A673 (cell line): Measurements from ENCODE around the gene CBX7. TPM values are rescaled to one million over a fixed set of nuclear protein-coding genes. Genes with fewer than 3 reads are reported as not detected.

Source experiments
- BruUV-seq: library from RNA; stranded (reverse); fragments of 400-500 nt; replicated peaks from 2 replicates; lab custom pipeline; 2021; lab: Mats Ljungman, UMichigan
- CTCF ChIA-PET: fragments of 300-600 bp; sonication (Branson Sonifier 250); formaldehyde crosslinking; loops from one replicate; lab custom pipeline; 2022; ENCODE audit warnings: antibody characterized with exemption; lab: Charles Lee
- POLR2A ChIA-PET: fragments of 300-600 bp; sonication (Branson Sonifier 250); formaldehyde crosslinking; loops from one replicate; lab custom pipeline; 2022; ENCODE audit warnings: antibody characterized with exemption; ENCODE audit not compliant: low non-redundant PET; lab: Charles Lee
- DNase-seq: peaks from one replicate; pipeline ENCODE4 v3.0.0-alpha.2; 2015; ENCODE audit warnings: low spot score
- H3K27ac ChIP-seq: fragments of 200-600 bp; sonication (generic); 2 replicates; pipeline ENCODE4 v1.5.1; 2016; ENCODE audit warnings: mixed run types, low read depth, mild to moderate bottlenecking, mixed read lengths, antibody characterized with exemption, low read length; ENCODE audit not compliant: poor library complexity, severe bottlenecking
- H3K27me3 ChIP-seq: fragments of 200-600 bp; sonication (generic); replicated peaks from 2 replicates; pipeline ENCODE4 v1.6.1; 2017; ENCODE audit warnings: mixed run types, low read depth, mild to moderate bottlenecking, mixed read lengths, antibody characterized with exemption, low read length; ENCODE audit not compliant: insufficient read depth, poor library complexity
- H3K36me3 ChIP-seq: fragments of 200-600 bp; sonication (generic); 2 replicates; pipeline ENCODE4 v1.6.1; 2016; ENCODE audit warnings: mixed run types, mild to moderate bottlenecking, mixed read lengths, antibody characterized with exemption, low read length; ENCODE audit not compliant: insufficient read depth, poor library complexity, severe bottlenecking
- H3K4me1 ChIP-seq: fragments of 200-600 bp; sonication (generic); 2 replicates; pipeline ENCODE4 v1.6.1; 2017; ENCODE audit warnings: mixed run types, mild to moderate bottlenecking, mixed read lengths, antibody characterized with exemption, low read length; ENCODE audit not compliant: insufficient read depth, poor library complexity, severe bottlenecking
- H3K4me3 ChIP-seq: fragments of 200-600 bp; sonication (generic); 2 replicates; pipeline ENCODE4 v1.5.1; 2016; ENCODE audit warnings: low read depth, mixed run types, mild to moderate bottlenecking, mixed read lengths, low read length; ENCODE audit not compliant: poor library complexity, severe bottlenecking
- H3K9me3 ChIP-seq: fragments of 200-600 bp; sonication (generic); 2 replicates; pipeline ENCODE4 v1.6.1; 2016; ENCODE audit warnings: mixed run types, low read depth, mild to moderate bottlenecking, mixed read lengths, antibody characterized with exemption, low read length; ENCODE audit not compliant: poor library complexity, severe bottlenecking
- EZH2 ChIP-seq: fragments of 200-600 bp; sonication (generic); IDR thresholded peaks from 2 replicates; pipeline ENCODE4 v1.6.1; 2017; ENCODE audit warnings: borderline replicate concordance, low read depth, mild to moderate bottlenecking, mixed read lengths, antibody characterized with exemption, low read length; ENCODE audit not compliant: poor library complexity, severe bottlenecking
- intact Hi-C: fragments of 100-400 bp; cut with micrococcal nuclease; formaldehyde crosslinking; loops from one replicate; pipeline ENCODE4 v1.10.0; 2022; ENCODE audit not compliant: unreplicated experiment
- total RNA-seq: library from RNA; stranded (reverse); gene quantifications from 2 replicates; pipeline ENCODE4 v1.2.3, GENCODE V29; 2021
- TF ChIP-seq, protein P1 (sequence below): fragments of 300-800, 200-600 bp; sonication (generic); conservative IDR thresholded peaks from 2 replicates; pipeline ENCODE4 v1.5.1; 2017; ENCODE audit warnings: low read depth, mild to moderate bottlenecking, antibody characterized with exemption, low read length, moderate library complexity, mixed read lengths

Gene CBX7
- total RNA-seq, 1 experiment from 2014 or later = 2.8 TPM

DNA sequence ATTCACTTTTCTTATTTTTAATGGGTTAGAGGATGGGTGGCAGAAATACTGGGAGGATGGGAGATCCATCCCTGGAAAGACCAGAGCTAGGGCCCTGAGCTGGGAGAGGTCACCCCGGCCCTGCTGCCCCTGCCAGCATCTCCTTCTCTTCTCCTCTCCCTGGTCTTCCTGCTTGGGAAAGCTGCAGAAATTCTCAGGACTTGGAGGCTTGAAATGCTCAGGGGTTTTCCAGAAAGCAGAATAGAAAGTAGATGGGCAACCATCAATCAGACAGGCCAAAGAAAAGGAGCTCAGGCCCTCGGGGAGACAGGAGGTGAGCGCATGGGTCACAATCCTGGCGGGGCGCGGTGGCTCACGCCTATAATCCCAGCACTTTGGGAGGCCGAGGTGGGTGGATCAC is 53.9 kb downstream of the CBX7 start:
- Histone ChIP-seq H3K27me3 (no peaks in the 10 kb centered on the region), H3K9me3 (no peaks in the 10 kb centered on the region), H3K27ac (no peak overlapping the region), H3K4me3 (no peak overlapping the region), H3K36me3 (no peaks in the 10 kb centered on the region), H3K4me1 (no peaks in the 10 kb centered on the region)
- TF ChIP-seq, protein P1, sequence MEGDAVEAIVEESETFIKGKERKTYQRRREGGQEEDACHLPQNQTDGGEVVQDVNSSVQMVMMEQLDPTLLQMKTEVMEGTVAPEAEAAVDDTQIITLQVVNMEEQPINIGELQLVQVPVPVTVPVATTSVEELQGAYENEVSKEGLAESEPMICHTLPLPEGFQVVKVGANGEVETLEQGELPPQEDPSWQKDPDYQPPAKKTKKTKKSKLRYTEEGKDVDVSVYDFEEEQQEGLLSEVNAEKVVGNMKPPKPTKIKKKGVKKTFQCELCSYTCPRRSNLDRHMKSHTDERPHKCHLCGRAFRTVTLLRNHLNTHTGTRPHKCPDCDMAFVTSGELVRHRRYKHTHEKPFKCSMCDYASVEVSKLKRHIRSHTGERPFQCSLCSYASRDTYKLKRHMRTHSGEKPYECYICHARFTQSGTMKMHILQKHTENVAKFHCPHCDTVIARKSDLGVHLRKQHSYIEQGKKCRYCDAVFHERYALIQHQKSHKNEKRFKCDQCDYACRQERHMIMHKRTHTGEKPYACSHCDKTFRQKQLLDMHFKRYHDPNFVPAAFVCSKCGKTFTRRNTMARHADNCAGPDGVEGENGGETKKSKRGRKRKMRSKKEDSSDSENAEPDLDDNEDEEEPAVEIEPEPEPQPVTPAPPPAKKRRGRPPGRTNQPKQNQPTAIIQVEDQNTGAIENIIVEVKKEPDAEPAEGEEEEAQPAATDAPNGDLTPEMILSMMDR = no peak
- TF ChIP-seq EZH2 = no peak
- ChIA-PET CTCF (interaction anchor here (0.6 kb wide), 1 partner anchor 330 kb away, joined by 3 read pairs; no protein-coding TSS in a partner anchor), POLR2A (no interaction called here)
- intact Hi-C loops = no loop called here
- BruUV-seq = no TSS peak
- no peak for DNase-seq

GRCh38 chr22:39098026-39098425 is 54.5 kb downstream of the CBX7 start:
- Histone ChIP-seq H3K4me1 (no peaks in the 10 kb centered on the region), H3K9me3 (no peaks in the 10 kb centered on the region), H3K27me3 (no peaks in the 10 kb centered on the region), H3K36me3 (no peaks in the 10 kb centered on the region), H3K4me3 (no peak overlapping the region), H3K27ac (no peak overlapping the region)
- TF ChIP-seq EZH2 = no peak
- TF ChIP-seq, protein P1 = no peak
- DNase-seq = no peak
- POLR2A ChIA-PET = no interaction called here
- no TSS peak for BruUV-seq
- intact Hi-C loops = no loop called here
- CTCF ChIA-PET = no interaction called here

DNA sequence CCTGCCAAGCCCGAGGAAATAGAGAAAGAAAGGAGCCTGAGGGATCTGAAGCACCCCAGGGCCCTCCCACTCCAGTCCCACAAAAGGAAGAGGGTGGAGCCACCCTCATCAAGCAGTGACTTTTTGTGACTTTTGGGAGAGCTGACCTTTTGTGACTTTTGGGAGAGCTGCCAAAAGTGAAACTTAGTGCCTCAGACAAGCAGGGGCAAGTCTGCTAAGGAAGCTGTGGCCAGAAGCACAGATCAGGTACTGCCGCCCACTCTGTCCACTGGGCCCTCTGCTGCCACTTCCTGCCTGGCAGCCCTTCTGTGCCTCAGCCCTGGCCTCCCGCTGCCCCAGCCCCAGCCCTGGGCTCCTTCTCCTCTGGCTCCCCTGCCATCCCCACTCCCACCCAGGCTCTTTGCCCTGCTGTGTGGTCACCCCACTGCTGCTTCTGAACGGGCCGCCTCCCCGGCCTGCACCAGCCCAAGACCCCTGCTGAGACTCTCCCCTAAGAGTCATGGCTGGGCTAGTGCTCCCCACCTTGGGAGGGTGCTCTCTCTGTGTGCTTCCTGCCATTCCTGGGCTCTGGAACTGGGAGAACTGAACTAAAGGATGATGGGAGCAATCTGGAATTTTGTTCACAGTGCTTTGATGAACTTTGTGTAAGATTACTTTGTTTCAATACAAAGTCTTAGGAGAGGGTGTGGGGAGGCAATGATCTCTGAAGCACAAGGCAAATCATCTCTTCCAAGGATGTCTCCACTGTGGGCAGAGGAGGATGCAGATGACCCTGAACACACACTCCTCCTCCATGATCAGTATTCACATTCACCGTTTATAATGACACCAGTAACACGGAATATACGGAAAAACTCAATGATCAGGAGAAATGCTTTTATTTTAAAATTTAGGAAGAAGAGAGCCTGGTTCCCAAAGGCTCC is 55.1 kb downstream of the CBX7 start, which contains the start of gene APOBEC3H:
Gene APOBEC3H, plus strand, starts transcription at position 147 of the 923 bp plus-strand sequence. CDS start 3,035 bp downstream, outside the sequence.
- no peak within 1 kb of the TSS for H3K27ac ChIP-seq
- ChIA-PET POLR2A (no interaction called here), CTCF (no interaction called here)
- H3K36me3 ChIP-seq = no peaks in the 10 kb centered on the region
- TF ChIP-seq, protein P1 = no peak
- H3K4me1 ChIP-seq = no peaks in the 10 kb centered on the region
- no peak within 1 kb of the TSS for H3K4me3 ChIP-seq
- no peaks in the 10 kb centered on the region for H3K9me3 ChIP-seq
- intact Hi-C loops = no loop called here
- BruUV-seq = no TSS peak
- DNase-seq = no peak
- no peaks in the 10 kb centered on the region for H3K27me3 ChIP-seq
